HCT116 (cell line): ENCODE measurements around the gene SUDS3. TPM values are rescaled to one million over a fixed set of nuclear protein-coding genes. Genes with fewer than 3 reads are reported as not detected.

Experiments used
- ATAC-seq: fragments of 200-7000 bp; cut with Tn5 transposase; 2 replicates; pipeline ENCODE4 v1.9.1; 2020; ENCODE audit warnings: mild to moderate bottlenecking, moderate library complexity
- BruUV-seq: library from RNA; stranded (reverse); fragments of 400-500 nt; replicated peaks from 2 replicates; lab custom pipeline; 2021; lab: Mats Ljungman, UMichigan
- CTCF ChIA-PET: fragments of 300-600 bp; sonication (Branson Sonifier 250); formaldehyde crosslinking; loops from one replicate; lab custom pipeline; 2021; ENCODE audit warnings: antibody characterized with exemption; lab: Charles Lee
- POLR2A ChIA-PET: fragments of 300-600, 350-600 bp; sonication (Branson Sonifier 250); formaldehyde crosslinking; loops from one replicate; lab custom pipeline; 2021; ENCODE audit warnings: antibody characterized with exemption; lab: Charles Lee
- RAD21 ChIA-PET, 2 experiments: fragments of 300-600 bp; sonication (Branson Sonifier 250); formaldehyde crosslinking; loops; one replicate each; lab custom pipeline; 2023; ENCODE audit warnings: low total read pairs in 2 of 2; ENCODE audit not compliant: uncharacterized antibody in 2 of 2, unreplicated experiment in 2 of 2, low non-redundant PET in 1 of 2; lab: Charles Lee
- DNase-seq: peaks from one replicate; pipeline ENCODE4 v3.0.0-alpha.2; 2010; ENCODE audit warnings: low read depth, low spot score
- H2AFZ ChIP-seq: fragments of 200-600 bp; shearing (Covaris generic), sonication (generic); 2 replicates; pipeline ENCODE4 v1.6.1; 2017; ENCODE audit warnings: low read depth, mixed run types, mixed read lengths, antibody characterized with exemption, low read length; ENCODE audit not compliant: poor library complexity, severe bottlenecking
- H3K27ac ChIP-seq: 2 replicates; pipeline ENCODE4 v1.5.1; 2012; ENCODE audit warnings: low read depth, low read length
- H3K27me3 ChIP-seq: fragments of 200-600 bp; sonication (generic); 2 replicates; pipeline ENCODE4 v1.6.1; 2016; ENCODE audit warnings: mixed run types, low read length, mixed read lengths; ENCODE audit not compliant: insufficient read depth
- H3K36me3 ChIP-seq, 2 experiments: fragments of 200-500 bp in 1 of 2; fragments of 200-600 bp in 1 of 2; sonication (Bioruptor generic) in 1 of 2; sonication (generic) in 1 of 2; 2 replicates each; pipeline versions ENCODE4 v1.5.1 to v1.6.1; 2014 to 2016; ENCODE audit warnings: low read length in 2 of 2, inconsistent platforms in 1 of 2, mixed read lengths in 1 of 2, mixed run types in 1 of 2; ENCODE audit not compliant: insufficient read depth in 2 of 2, control insufficient read depth in 1 of 2
- H3K4me1 ChIP-seq, 2 experiments: fragments of 200-600 bp in 1 of 2; sonication (generic) in 1 of 2; 2 replicates each; pipeline versions ENCODE4 v1.5.1 to v1.6.1; 2012 to 2017; ENCODE audit warnings: low read length in 2 of 2, inconsistent platforms in 1 of 2, mild to moderate bottlenecking in 1 of 2, mixed read lengths in 1 of 2, mixed run types in 1 of 2, moderate library complexity in 1 of 2; ENCODE audit not compliant: insufficient read depth in 2 of 2, control insufficient read depth in 1 of 2
- H3K4me2 ChIP-seq: fragments of 200-600 bp; sonication (generic); 2 replicates; pipeline ENCODE4 v1.6.1; 2017; ENCODE audit warnings: mixed run types, low read length, mixed read lengths
- H3K4me3 ChIP-seq, 2 experiments: fragments of 200-600 bp in 1 of 2; sonication (generic) in 1 of 2; replicated peaks in 1 of 2; 2 replicates each; pipeline ENCODE4 v1.5.1; 2011 to 2016; ENCODE audit warnings: low read length in 2 of 2, control low read depth in 1 of 2, low read depth in 1 of 2, mild to moderate bottlenecking in 1 of 2, mixed read lengths in 1 of 2, mixed run types in 1 of 2
- H3K79me2 ChIP-seq: fragments of 200-600 bp; sonication (generic); 2 replicates; pipeline ENCODE4 v1.6.1; 2017; ENCODE audit warnings: mild to moderate bottlenecking, mixed run types, low read length, moderate library complexity, mixed read lengths; ENCODE audit not compliant: insufficient read depth
- H3K9ac ChIP-seq: fragments of 200-600 bp; sonication (generic); 2 replicates; pipeline ENCODE4 v1.6.1; 2016; ENCODE audit warnings: low read length, mixed read lengths
- H3K9me2 ChIP-seq: fragments of 200-600 bp; sonication (generic), shearing (Covaris generic); 2 replicates; pipeline ENCODE4 v1.6.1; 2017; ENCODE audit warnings: mixed run types, mild to moderate bottlenecking, moderate library complexity; ENCODE audit not compliant: insufficient read depth
- H3K9me3 ChIP-seq, 2 experiments: fragments of 200-500 bp in 1 of 2; fragments of 200-600 bp in 1 of 2; sonication (Bioruptor generic) in 1 of 2; sonication (generic) in 1 of 2; 2 replicates each; pipeline ENCODE4 v1.6.1; 2014 to 2017; ENCODE audit warnings: low read length in 2 of 2, mixed read lengths in 2 of 2, inconsistent platforms in 1 of 2, low read depth in 1 of 2, mild to moderate bottlenecking in 1 of 2, mixed run types in 1 of 2, moderate library complexity in 1 of 2; ENCODE audit not compliant: control insufficient read depth in 1 of 2, insufficient read depth in 1 of 2
- H4K20me1 ChIP-seq: fragments of 200-600 bp; sonication (generic), shearing (Covaris generic); 2 replicates; pipeline ENCODE4 v1.6.1; 2017; ENCODE audit warnings: mixed run types, mild to moderate bottlenecking, moderate library complexity; ENCODE audit not compliant: insufficient read depth
- CBX3 ChIP-seq: IDR thresholded peaks from 2 replicates; pipeline ENCODE4 v1.6.1; 2012; ENCODE audit warnings: low read depth
- CEBPB ChIP-seq: IDR thresholded peaks from 2 replicates; pipeline ENCODE4 v1.6.1; 2012; ENCODE audit warnings: low read depth
- EGR1 ChIP-seq: IDR thresholded peaks from 2 replicates; pipeline ENCODE4 v1.6.1; 2012; ENCODE audit warnings: low read depth
- EZH2 ChIP-seq: fragments of 200-600 bp; sonication (generic); IDR thresholded peaks from 2 replicates; pipeline ENCODE4 v1.6.1; 2017; ENCODE audit warnings: antibody characterized with exemption, mixed run types
- EZH2phosphoT487 ChIP-seq: fragments of 200-600 bp; IDR thresholded peaks from 2 replicates; pipeline ENCODE4 v1.6.1; 2018; ENCODE audit warnings: antibody characterized with exemption, borderline replicate concordance
- FOSL1 ChIP-seq: IDR thresholded peaks from 2 replicates; pipeline ENCODE4 v1.6.1; 2012; ENCODE audit warnings: low read depth
- JUND ChIP-seq: IDR thresholded peaks from 2 replicates; pipeline ENCODE4 v1.6.1; 2012
- POLR2A ChIP-seq: IDR thresholded peaks from 2 replicates; pipeline ENCODE4 v1.7.0; 2011; ENCODE audit warnings: borderline replicate concordance; ENCODE audit not compliant: insufficient read depth, insufficient read length; ENCODE audit errors: extremely low read depth
- POLR2AphosphoS5 ChIP-seq: IDR thresholded peaks from 2 replicates; pipeline ENCODE4 v1.6.1; 2011; ENCODE audit warnings: mild to moderate bottlenecking, low read depth, low read length, moderate library complexity
- RAD21 ChIP-seq: IDR thresholded peaks from 2 replicates; pipeline ENCODE4 v1.6.1; 2012; ENCODE audit warnings: low read depth, mild to moderate bottlenecking
- SIN3A ChIP-seq: IDR thresholded peaks from 2 replicates; pipeline ENCODE4 v1.6.1; 2012; ENCODE audit warnings: low read depth
- SRF ChIP-seq: IDR thresholded peaks from 2 replicates; pipeline ENCODE4 v1.6.1; 2012; ENCODE audit warnings: low read depth
- TCF7L2 ChIP-seq: IDR thresholded peaks from 2 replicates; pipeline ENCODE4 v1.7.0; 2011; ENCODE audit warnings: borderline replicate concordance, inconsistent platforms; ENCODE audit not compliant: insufficient read depth, insufficient read length; ENCODE audit errors: extremely low read depth
- YY1 ChIP-seq: IDR thresholded peaks from 2 replicates; pipeline ENCODE4 v1.6.1; 2011; ENCODE audit warnings: low read length, low read depth, moderate library complexity, mild to moderate bottlenecking; ENCODE audit not compliant: insufficient replicate concordance; ENCODE audit errors: extremely low read depth
- ZBTB33 ChIP-seq: IDR thresholded peaks from 2 replicates; pipeline ENCODE4 v1.6.1; 2011; ENCODE audit warnings: mild to moderate bottlenecking, low read length, moderate library complexity; ENCODE audit not compliant: insufficient replicate concordance; ENCODE audit errors: extremely low read depth
- ZNF274 ChIP-seq: fragments of 200-500 bp; sonication (Bioruptor generic); IDR thresholded peaks from 2 replicates; pipeline ENCODE4 v1.6.1; 2014; ENCODE audit warnings: mild to moderate bottlenecking, low read depth, low read length, inconsistent platforms
- intact Hi-C: fragments of 100-400 bp; cut with micrococcal nuclease; formaldehyde crosslinking; loops from 2 replicates; pipeline ENCODE4 v1.10.0; 2022
- total RNA-seq: library from RNA; stranded (reverse); gene quantifications from one replicate; pipeline ENCODE4 v1.2.1, GENCODE V29; 2021; ENCODE audit not compliant: unreplicated experiment
- TF ChIP-seq, protein P1 (sequence below): IDR thresholded peaks from 2 replicates; pipeline ENCODE4 v1.6.1; 2012
- TF ChIP-seq, protein P2 (sequence below): IDR thresholded peaks from 2 replicates; pipeline ENCODE4 v1.6.1; 2012
- TF ChIP-seq, protein P3 (sequence below): IDR thresholded peaks from 2 replicates; pipeline ENCODE4 v1.6.1; 2012; ENCODE audit warnings: low read depth
- TF ChIP-seq, protein P4 (sequence below), 3 experiments: fragments of 200-600 bp in 1 of 3; sonication (generic) in 1 of 3; IDR thresholded peaks in 2 of 3; conservative IDR thresholded peaks in 1 of 3; 2 replicates each; pipeline ENCODE4 v1.5.1; 2012 to 2017; ENCODE audit warnings: low read depth in 2 of 3, low read length in 2 of 3, antibody characterized with exemption in 1 of 3, borderline replicate concordance in 1 of 3, control low read depth in 1 of 3, mild to moderate bottlenecking in 1 of 3, mixed read lengths in 1 of 3, mixed run types in 1 of 3, moderate library complexity in 1 of 3; ENCODE audit not compliant: insufficient read depth in 1 of 3

SUDS3 gene
- total RNA-seq, 1 experiment from 2014 or later: 32.3 TPM

GRCh38 chr12:118436986-118437385, 60.6 kb downstream of the SUDS3 start:
- ChIA-PET CTCF (interaction anchor here (0.6 kb wide), 1 partner anchor 1766 kb away, joined by 6 read pairs; no protein-coding TSS in a partner anchor), POLR2A (no interaction called here), RAD21 (no interaction called here)
- H4K20me1 ChIP-seq: no peaks in the 10 kb centered on the region
- TF ChIP-seq TCF7L2 (no peak), FOSL1 (no peak), EGR1 (no peak), CEBPB (no peak), EZH2 (no peak), JUND (no peak), POLR2AphosphoS5 (no peak), CBX3 (no peak), POLR2A (no peak), YY1 (no peak), EZH2phosphoT487 (no peak), RAD21 (no peak), SRF (no peak), SIN3A (no peak), ZNF274 (no peak), ZBTB33 (no peak)
- TF ChIP-seq, protein P1, sequence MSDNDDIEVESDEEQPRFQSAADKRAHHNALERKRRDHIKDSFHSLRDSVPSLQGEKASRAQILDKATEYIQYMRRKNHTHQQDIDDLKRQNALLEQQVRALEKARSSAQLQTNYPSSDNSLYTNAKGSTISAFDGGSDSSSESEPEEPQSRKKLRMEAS: no peak
- TF ChIP-seq, protein P2, sequence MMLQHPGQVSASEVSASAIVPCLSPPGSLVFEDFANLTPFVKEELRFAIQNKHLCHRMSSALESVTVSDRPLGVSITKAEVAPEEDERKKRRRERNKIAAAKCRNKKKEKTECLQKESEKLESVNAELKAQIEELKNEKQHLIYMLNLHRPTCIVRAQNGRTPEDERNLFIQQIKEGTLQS: no peak
- TF ChIP-seq, protein P3, sequence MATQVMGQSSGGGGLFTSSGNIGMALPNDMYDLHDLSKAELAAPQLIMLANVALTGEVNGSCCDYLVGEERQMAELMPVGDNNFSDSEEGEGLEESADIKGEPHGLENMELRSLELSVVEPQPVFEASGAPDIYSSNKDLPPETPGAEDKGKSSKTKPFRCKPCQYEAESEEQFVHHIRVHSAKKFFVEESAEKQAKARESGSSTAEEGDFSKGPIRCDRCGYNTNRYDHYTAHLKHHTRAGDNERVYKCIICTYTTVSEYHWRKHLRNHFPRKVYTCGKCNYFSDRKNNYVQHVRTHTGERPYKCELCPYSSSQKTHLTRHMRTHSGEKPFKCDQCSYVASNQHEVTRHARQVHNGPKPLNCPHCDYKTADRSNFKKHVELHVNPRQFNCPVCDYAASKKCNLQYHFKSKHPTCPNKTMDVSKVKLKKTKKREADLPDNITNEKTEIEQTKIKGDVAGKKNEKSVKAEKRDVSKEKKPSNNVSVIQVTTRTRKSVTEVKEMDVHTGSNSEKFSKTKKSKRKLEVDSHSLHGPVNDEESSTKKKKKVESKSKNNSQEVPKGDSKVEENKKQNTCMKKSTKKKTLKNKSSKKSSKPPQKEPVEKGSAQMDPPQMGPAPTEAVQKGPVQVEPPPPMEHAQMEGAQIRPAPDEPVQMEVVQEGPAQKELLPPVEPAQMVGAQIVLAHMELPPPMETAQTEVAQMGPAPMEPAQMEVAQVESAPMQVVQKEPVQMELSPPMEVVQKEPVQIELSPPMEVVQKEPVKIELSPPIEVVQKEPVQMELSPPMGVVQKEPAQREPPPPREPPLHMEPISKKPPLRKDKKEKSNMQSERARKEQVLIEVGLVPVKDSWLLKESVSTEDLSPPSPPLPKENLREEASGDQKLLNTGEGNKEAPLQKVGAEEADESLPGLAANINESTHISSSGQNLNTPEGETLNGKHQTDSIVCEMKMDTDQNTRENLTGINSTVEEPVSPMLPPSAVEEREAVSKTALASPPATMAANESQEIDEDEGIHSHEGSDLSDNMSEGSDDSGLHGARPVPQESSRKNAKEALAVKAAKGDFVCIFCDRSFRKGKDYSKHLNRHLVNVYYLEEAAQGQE: no peak
- TF ChIP-seq, protein P4, sequence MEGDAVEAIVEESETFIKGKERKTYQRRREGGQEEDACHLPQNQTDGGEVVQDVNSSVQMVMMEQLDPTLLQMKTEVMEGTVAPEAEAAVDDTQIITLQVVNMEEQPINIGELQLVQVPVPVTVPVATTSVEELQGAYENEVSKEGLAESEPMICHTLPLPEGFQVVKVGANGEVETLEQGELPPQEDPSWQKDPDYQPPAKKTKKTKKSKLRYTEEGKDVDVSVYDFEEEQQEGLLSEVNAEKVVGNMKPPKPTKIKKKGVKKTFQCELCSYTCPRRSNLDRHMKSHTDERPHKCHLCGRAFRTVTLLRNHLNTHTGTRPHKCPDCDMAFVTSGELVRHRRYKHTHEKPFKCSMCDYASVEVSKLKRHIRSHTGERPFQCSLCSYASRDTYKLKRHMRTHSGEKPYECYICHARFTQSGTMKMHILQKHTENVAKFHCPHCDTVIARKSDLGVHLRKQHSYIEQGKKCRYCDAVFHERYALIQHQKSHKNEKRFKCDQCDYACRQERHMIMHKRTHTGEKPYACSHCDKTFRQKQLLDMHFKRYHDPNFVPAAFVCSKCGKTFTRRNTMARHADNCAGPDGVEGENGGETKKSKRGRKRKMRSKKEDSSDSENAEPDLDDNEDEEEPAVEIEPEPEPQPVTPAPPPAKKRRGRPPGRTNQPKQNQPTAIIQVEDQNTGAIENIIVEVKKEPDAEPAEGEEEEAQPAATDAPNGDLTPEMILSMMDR (IDR thresholded peaks at IDR 0.05 in 2 of 3, conservative IDR thresholded peaks at IDR 0.05 in 1 of 3; ENCODE audit: borderline replicate concordance in 1 of 3, insufficient read depth in 1 of 3, low read depth in 2 of 3, low read length in 2 of 3): no peak
- TF ChIP-seq, all 23 proteins: peak for 0
- peaks cover 58% of the 10 kb centered on the region for H3K27me3 ChIP-seq
- no peak overlapping the region for H3K27ac ChIP-seq
- H3K36me3 ChIP-seq: no peaks in the 10 kb centered on the region
- intact Hi-C loops: loop anchor here (1.0 kb wide), 2 partner anchors 185 to 600 kb away; no protein-coding TSS in a partner anchor
- no peak overlapping the region for H2AFZ ChIP-seq
- ATAC-seq (no peak), DNase-seq (no peak)
- H3K9me3 ChIP-seq: no peaks in the 10 kb centered on the region
- no peaks in the 10 kb centered on the region for H3K4me1 ChIP-seq
- H3K9ac ChIP-seq: no peak overlapping the region
- no peaks in the 10 kb centered on the region for H3K79me2 ChIP-seq
- BruUV-seq: no TSS peak
- no peak overlapping the region for H3K4me2 ChIP-seq
- H3K4me3 ChIP-seq: no peak overlapping the region
- no peaks in the 10 kb centered on the region for H3K9me2 ChIP-seq
